ENCODE measurements around the gene HES7.

DNA sequence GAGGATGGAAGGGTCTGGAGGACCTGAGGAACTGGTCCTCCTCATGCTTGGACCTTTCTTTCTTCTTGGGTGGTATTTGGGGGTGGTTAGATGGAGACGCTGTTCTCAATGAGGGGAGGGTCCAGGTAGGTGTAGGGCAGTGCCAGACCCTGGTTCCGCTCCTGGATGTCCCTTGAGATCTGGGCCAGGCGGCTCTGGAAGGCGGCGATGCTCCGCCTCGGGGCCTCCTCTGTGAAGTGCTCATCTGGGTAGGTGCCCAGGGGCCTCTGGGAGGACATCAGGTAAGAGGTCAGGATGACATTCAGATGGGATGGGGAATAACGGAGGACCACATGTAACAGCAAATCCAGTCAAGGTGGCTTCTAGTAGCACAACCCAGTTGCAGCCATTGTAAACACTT lies 27.4 kb downstream of the HES7 start:
- TF ChIP-seq POLR2A (IDR thresholded peaks at IDR 0.05) (no peak), CTCF (IDR thresholded peaks at IDR 0.05) (no peak)

All from lower leg skin (tissue), 3 donors.